GM12878 (cell line): ENCODE measurements around the gene FBXL16. TPM values are rescaled to one million over a fixed set of nuclear protein-coding genes. Genes with fewer than 3 reads are reported as not detected.

Experiments
- ATAC-seq: fragments of 200-7000 bp; cut with Tn5 transposase; 3 replicates; pipeline ENCODE4 v1.9.1; 2020; ENCODE audit warnings: mild to moderate bottlenecking, moderate library complexity
- BruUV-seq: library from RNA; stranded (reverse); fragments of 400-500 nt; replicated peaks from 2 replicates; lab custom pipeline; 2021; lab: Mats Ljungman, UMichigan
- CTCF ChIA-PET: fragments of 300-600 bp; sonication (Branson Sonifier 250); formaldehyde crosslinking; extraction: SDS; loops from one replicate; lab custom pipeline; 2021; ENCODE audit warnings: inconsistent platforms; lab: Yijun Ruan, JAX
- POLR2A ChIA-PET: fragments of 350-600 bp; formaldehyde crosslinking; extraction: SDS; loops from one replicate; lab custom pipeline; 2021; ENCODE audit warnings: inconsistent platforms; lab: Charles Lee
- RAD21 ChIA-PET: fragments of 300-600 bp; sonication (Branson Sonifier 250); formaldehyde crosslinking; loops from one replicate; lab custom pipeline; 2023; ENCODE audit warnings: antibody characterized with exemption; ENCODE audit not compliant: unreplicated experiment; lab: Charles Lee
- SMC1A ChIA-PET: fragments of 300-600 bp; sonication (Branson Sonifier 250); formaldehyde crosslinking; loops from one replicate; lab custom pipeline; 2023; ENCODE audit not compliant: unreplicated experiment, uncharacterized antibody; lab: Charles Lee
- DNase-seq: peaks from one replicate; pipeline ENCODE4 v3.0.0-alpha.2; 2011; ENCODE audit warnings: low read depth, low spot score
- FAIRE-seq: peaks from 3 replicates; lab custom pipeline; 2011; peaks lifted over from hg19 to GRCh38; lab: Jason Lieb, UNC
- H2AFZ ChIP-seq: 2 replicates; pipeline ENCODE4 v1.6.0; 2011; ENCODE audit warnings: low read depth, low read length, control low read depth; ENCODE audit not compliant: control insufficient read depth
- H3K27ac ChIP-seq: 2 replicates; pipeline ENCODE4 v1.5.1; 2011; ENCODE audit warnings: control low read depth; ENCODE audit not compliant: control insufficient read depth, insufficient read depth
- H3K27me3 ChIP-seq, 2 experiments: replicated peaks in 1 of 2; 2 replicates each; pipeline versions ENCODE4 v1.6.0 to v1.6.1; 2011; ENCODE audit warnings: low read length in 1 of 2; ENCODE audit not compliant: control insufficient read depth in 2 of 2, insufficient read depth in 2 of 2
- H3K36me3 ChIP-seq, 2 experiments: 2 replicates each; pipeline ENCODE4 v1.5.1; 2011; ENCODE audit warnings: low read length in 1 of 2; ENCODE audit not compliant: control insufficient read depth in 2 of 2, insufficient read depth in 2 of 2
- H3K4me1 ChIP-seq: 2 replicates; pipeline ENCODE4 v1.6.1; 2011; ENCODE audit warnings: mild to moderate bottlenecking, low read length, moderate library complexity, mixed read lengths; ENCODE audit not compliant: control insufficient read depth, insufficient read depth
- H3K4me2 ChIP-seq: 2 replicates; pipeline ENCODE4 v1.6.0; 2011; ENCODE audit warnings: control low read depth; ENCODE audit not compliant: control insufficient read depth, insufficient read depth
- H3K4me3 ChIP-seq: fragments of 200-600 bp; sonication (generic); 2 replicates; pipeline ENCODE4 v1.5.1; 2016
- H3K79me2 ChIP-seq: 2 replicates; pipeline ENCODE4 v1.6.0; 2011; ENCODE audit warnings: low read length; ENCODE audit not compliant: control insufficient read depth, insufficient read depth
- H3K9ac ChIP-seq: 2 replicates; pipeline ENCODE4 v1.8.0; 2011; ENCODE audit warnings: low read length, control low read depth, mixed read lengths; ENCODE audit not compliant: control insufficient read depth, insufficient read depth
- H3K9me3 ChIP-seq: replicated peaks from 3 replicates; pipeline ENCODE4 v1.5.1; 2011; ENCODE audit warnings: mild to moderate bottlenecking, low read length; ENCODE audit not compliant: control insufficient read depth, insufficient read depth
- H4K20me1 ChIP-seq: 2 replicates; pipeline ENCODE4 v1.6.0; 2011; ENCODE audit not compliant: control insufficient read depth, insufficient read depth
- BACH1 ChIP-seq: fragments of 450-650 bp; IDR thresholded peaks from 2 replicates; pipeline ENCODE4 v1.6.1; 2017; ENCODE audit warnings: mild to moderate bottlenecking, borderline replicate concordance
- CHD1 ChIP-seq: IDR thresholded peaks from 2 replicates; pipeline ENCODE4 v1.6.1; 2012; ENCODE audit warnings: low read depth, low read length, improper control_type of control experiment
- EED ChIP-seq: sonication (generic); IDR thresholded peaks from 2 replicates; pipeline ENCODE4 v1.6.1; 2016; ENCODE audit warnings: antibody characterized with exemption, low read depth
- IKZF2 ChIP-seq, 2 experiments: fragments of 450-650 bp; IDR thresholded peaks; 2 replicates each; pipeline ENCODE4 v1.6.1; 2017; ENCODE audit warnings: mild to moderate bottlenecking in 2 of 2, moderate library complexity in 2 of 2
- IRF4 ChIP-seq: IDR thresholded peaks from 2 replicates; pipeline ENCODE4 v1.6.1; 2011; ENCODE audit warnings: low read depth, low read length
- JUND ChIP-seq: IDR thresholded peaks from 2 replicates; pipeline ENCODE4 v1.6.1; 2012; ENCODE audit warnings: low read depth, mild to moderate bottlenecking, low read length, improper control_type of control experiment, moderate library complexity
- MEF2A ChIP-seq: IDR thresholded peaks from 2 replicates; pipeline ENCODE4 v1.6.1; 2011; ENCODE audit warnings: low read depth, mild to moderate bottlenecking, low read length, moderate library complexity; ENCODE audit not compliant: insufficient read depth
- NR2C2 ChIP-seq: IDR thresholded peaks from 2 replicates; pipeline ENCODE4 v1.6.1; 2011; ENCODE audit warnings: borderline replicate concordance, low read depth; ENCODE audit not compliant: control insufficient read depth, insufficient read length
- PAX8 ChIP-seq: fragments of 450-650 bp; IDR thresholded peaks from 2 replicates; pipeline ENCODE4 v1.6.1; 2017; ENCODE audit warnings: mild to moderate bottlenecking, moderate library complexity
- SP1 ChIP-seq: IDR thresholded peaks from one replicate; pipeline ENCODE4 v1.6.1; 2011; ENCODE audit warnings: low read depth, low read length
- SPI1 ChIP-seq: IDR thresholded peaks from 2 replicates; pipeline ENCODE4 v1.6.1; 2011; ENCODE audit warnings: low read depth, mild to moderate bottlenecking, low read length, moderate library complexity, borderline replicate concordance; ENCODE audit not compliant: insufficient read depth
- SUPT20H ChIP-seq: IDR thresholded peaks from 2 replicates; pipeline ENCODE4 v1.6.1; 2011; ENCODE audit warnings: low read depth, mild to moderate bottlenecking, low read length, moderate library complexity, borderline replicate concordance; ENCODE audit not compliant: control insufficient read depth
- SUZ12 ChIP-seq: fragments of 200-600 bp; sonication (generic); IDR thresholded peaks from one replicate; pipeline ENCODE4 v1.6.1; 2018; ENCODE audit warnings: antibody characterized with exemption, mild to moderate bottlenecking; ENCODE audit not compliant: unreplicated experiment
- TAF1 ChIP-seq: IDR thresholded peaks from 2 replicates; pipeline ENCODE4 v1.6.1; 2011; ENCODE audit warnings: mild to moderate bottlenecking, low read depth, low read length, borderline replicate concordance
- TCF12 ChIP-seq: IDR thresholded peaks from 2 replicates; pipeline ENCODE4 v1.6.1; 2011; ENCODE audit warnings: low read depth, mild to moderate bottlenecking, low read length
- YBX1 ChIP-seq: fragments of 450-650 bp; IDR thresholded peaks from 2 replicates; pipeline ENCODE4 v1.6.1; 2016; ENCODE audit warnings: antibody characterized with exemption
- ZBED1 ChIP-seq: IDR thresholded peaks from 2 replicates; pipeline ENCODE4 v1.6.1; 2016; ENCODE audit warnings: borderline replicate concordance
- WGBS: methylation state at CpG from one replicate; pipeline ENCODE4 v1.1.6; 2016; ENCODE audit warnings: low lambda C conversion rate; ENCODE audit not compliant: insufficient replicate concordance, insufficient coverage; ENCODE audit errors: missing lambda C conversion rate; 5-methylcytosine and 5-hydroxymethylcytosine counted together
- in situ Hi-C: fragments of 300-500 bp; cut with MboI; formaldehyde crosslinking; loops from 9 replicates; pipeline ENCODE4 v1.14.3; 2018; ENCODE audit warnings: mixed read lengths
- intact Hi-C: fragments of 100-400 bp; cut with micrococcal nuclease; formaldehyde crosslinking; loops from one replicate; pipeline ENCODE4 v1.14.2; 2022; ENCODE audit not compliant: unreplicated experiment
- polyA plus RNA-seq, 11 experiments: library from polyadenylated mRNA; depleted of rRNA in 4 of 11; unstranded in 6 of 11; stranded (reverse) in 5 of 11; fragments of >200 nt; fragmentation: Nextera tagmentation in 4 of 11; fragmentation: Illumina TruSeq in 1 of 11; extraction: Ambion mirVana in 4 of 11; extraction: Trizol in 1 of 11; gene quantifications; 1 replicate in 1 of 11; 2 replicates in 10 of 11; pipeline versions ENCODE4 v1.2.1 to v1.2.3, GENCODE V29; 2011 to 2016; ENCODE audit warnings: inconsistent platforms in 2 of 11, missing spikeins in 2 of 11, low read depth in 1 of 11
- total RNA-seq, 4 experiments: library from RNA; depleted of rRNA in 3 of 4; stranded (reverse); fragments of >200 nt in 3 of 4; fragmentation: Illumina TruSeq in 1 of 4; extraction: Trizol in 1 of 4; gene quantifications; 2 replicates each; pipeline versions ENCODE4 v1.2.1 to v1.2.3, GENCODE V29; 2013 to 2021
- TF ChIP-seq, protein P1 (sequence below): IDR thresholded peaks from 2 replicates; pipeline ENCODE4 v1.6.1; 2011; ENCODE audit warnings: borderline replicate concordance, low read depth, mild to moderate bottlenecking, moderate library complexity, low read length; ENCODE audit not compliant: insufficient read depth, poor library complexity, severe bottlenecking
- TF ChIP-seq, protein P2 (sequence below): IDR thresholded peaks from 2 replicates; pipeline ENCODE4 v1.6.1; 2012; ENCODE audit warnings: low read depth, low read length, improper control_type of control experiment

The FBXL16 gene
- total and polyA plus RNA-seq, 10 of the 15 experiments (the other 5 are each of a cell fraction or from before 2014, with no cell fraction given), result 0.13 to 1.4 (median 0.24) TPM

DNA sequence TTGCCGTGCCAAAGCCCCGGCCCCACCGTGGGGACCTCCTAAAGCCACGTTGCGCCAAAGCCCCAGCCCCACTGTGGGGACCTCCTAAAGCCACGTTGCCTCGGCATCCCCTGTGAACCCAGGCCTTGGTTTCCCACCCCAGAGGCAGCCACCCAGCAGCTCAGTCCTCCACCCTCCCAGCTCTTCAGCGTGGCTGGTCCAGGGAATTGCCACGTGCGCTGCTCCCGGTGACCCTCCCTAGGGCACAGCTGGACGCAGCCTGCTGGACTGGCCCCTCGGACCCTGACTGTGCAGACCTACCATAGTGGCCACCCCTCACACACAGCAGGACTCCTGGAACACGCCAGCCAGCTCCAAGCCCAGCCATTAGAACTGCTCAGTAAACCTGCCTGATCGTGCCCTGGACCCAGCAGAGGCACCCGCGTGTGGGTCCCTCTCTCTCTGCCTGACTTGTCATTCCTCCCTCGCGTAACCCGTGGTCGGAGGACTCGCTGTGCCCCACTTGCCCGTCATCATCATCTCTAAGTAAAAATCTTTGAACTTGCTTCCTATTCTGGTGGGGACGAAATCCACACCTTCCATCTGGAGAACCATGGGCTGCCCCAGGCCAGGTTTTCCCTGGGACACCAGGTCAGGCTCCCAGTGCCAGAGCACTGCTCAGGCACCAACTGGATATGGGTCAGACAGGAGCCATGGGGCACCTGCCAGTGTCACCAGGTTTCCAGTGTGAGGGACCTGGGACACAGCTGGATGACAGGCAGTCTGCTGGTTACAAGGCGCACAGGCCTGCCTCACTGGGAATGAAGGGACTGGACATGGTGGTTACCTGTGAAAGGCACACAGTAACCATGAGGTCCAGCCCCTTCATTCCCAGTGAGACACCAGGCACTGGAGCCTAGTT, 29.6 kb upstream of the FBXL16 start:
- Histone ChIP-seq H2AFZ (no peak overlapping the region), H3K27ac (peak overlapping the region; percentile 83), H3K4me2 (peak overlapping the region; percentile 79), H3K4me1 (peaks cover 42% of the 10 kb centered on the region), H3K79me2 (peaks cover 11% of the 10 kb centered on the region), H4K20me1 (no peaks in the 10 kb centered on the region), H3K4me3 (peak overlapping the region; percentile 49; the same call in 1 of the 2 replicates), H3K9ac (peak overlapping the region; percentile 56), H3K9me3 (no peaks in the 10 kb centered on the region), H3K27me3 (no peaks in the 10 kb centered on the region), H3K36me3 (peaks cover 7 to 9% of the 10 kb centered on the region in 2 experiments; a peak in 3 of 4 replicates)
- no peak for ATAC-seq
- CTCF ChIA-PET, result interaction anchor here (1.4 to 3.5 kb wide), 3 partner anchors 13 to 23 kb away, joined by 3 to 17 read pairs (median 13); partner anchors contain the start of gene ANTKMT
- WGBS, result 85% methylated on average over 25 of the region's 25 CpGs
- intact Hi-C loops, result no loop called here
- no peak for DNase-seq
- POLR2A ChIA-PET, result interaction anchor here (0.9 to 7.3 kb wide), 3 partner anchors 8 to 40 kb away, joined by 3 to 60 read pairs (median 3); partner anchors contain the start of genes CCDC78 and HAGHL
- RAD21 ChIA-PET, result no interaction called here
- in situ Hi-C loops, result no loop called here
- SMC1A ChIA-PET, result interaction anchor here (1.5 kb wide), 1 partner anchor 23 kb away, joined by 3 read pairs; no protein-coding TSS in a partner anchor
- no peak for TF ChIP-seq NR2C2
- no peak for TF ChIP-seq SPI1
- TF ChIP-seq, protein P1, sequence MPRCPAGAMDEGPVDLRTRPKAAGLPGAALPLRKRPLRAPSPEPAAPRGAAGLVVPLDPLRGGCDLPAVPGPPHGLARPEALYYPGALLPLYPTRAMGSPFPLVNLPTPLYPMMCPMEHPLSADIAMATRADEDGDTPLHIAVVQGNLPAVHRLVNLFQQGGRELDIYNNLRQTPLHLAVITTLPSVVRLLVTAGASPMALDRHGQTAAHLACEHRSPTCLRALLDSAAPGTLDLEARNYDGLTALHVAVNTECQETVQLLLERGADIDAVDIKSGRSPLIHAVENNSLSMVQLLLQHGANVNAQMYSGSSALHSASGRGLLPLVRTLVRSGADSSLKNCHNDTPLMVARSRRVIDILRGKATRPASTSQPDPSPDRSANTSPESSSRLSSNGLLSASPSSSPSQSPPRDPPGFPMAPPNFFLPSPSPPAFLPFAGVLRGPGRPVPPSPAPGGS, result no peak
- no peak for TF ChIP-seq TAF1
- TF ChIP-seq MEF2A, result no peak
- no peak for TF ChIP-seq BACH1
- no peak for TF ChIP-seq SUPT20H
- TF ChIP-seq PAX8, result no peak
- TF ChIP-seq, protein P2, sequence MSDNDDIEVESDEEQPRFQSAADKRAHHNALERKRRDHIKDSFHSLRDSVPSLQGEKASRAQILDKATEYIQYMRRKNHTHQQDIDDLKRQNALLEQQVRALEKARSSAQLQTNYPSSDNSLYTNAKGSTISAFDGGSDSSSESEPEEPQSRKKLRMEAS, result no peak
- no peak for TF ChIP-seq YBX1
- TF ChIP-seq IKZF2 (IDR thresholded peaks at IDR 0.05), result no peak
- TF ChIP-seq ZBED1, result no peak
- TF ChIP-seq SP1, result no peak
- no peak for TF ChIP-seq EED
- no peak for TF ChIP-seq CHD1
- no peak for TF ChIP-seq SUZ12
- no peak for TF ChIP-seq IRF4
- TF ChIP-seq TCF12, result no peak
- TF ChIP-seq JUND, result no peak
- FAIRE-seq, result no peak
- BruUV-seq, result no TSS peak
